Neural cell (in vitro differentiated cells): ENCODE data around the gene SYT1.

Source experiments
- CTCF ChIP-seq: fragments of 450-650 bp; IDR thresholded peaks from 2 replicates; pipeline ENCODE4 v1.5.1; 2014; ENCODE audit warnings: antibody characterized with exemption, mild to moderate bottlenecking, moderate library complexity; ENCODE audit not compliant: poor library complexity, severe bottlenecking
- EZH2 ChIP-seq: fragments of 200-600, 300-800 bp; shearing (Covaris generic), sonication (generic); IDR thresholded peaks from 2 replicates; pipeline ENCODE4 v1.6.1; 2014; ENCODE audit warnings: antibody characterized with exemption, low read length, borderline replicate concordance, mild to moderate bottlenecking; ENCODE audit not compliant: insufficient read depth, poor library complexity, severe bottlenecking
- POLR2AphosphoS5 ChIP-seq: IDR thresholded peaks from 2 replicates; pipeline ENCODE4 v1.6.1; 2012

DNA sequence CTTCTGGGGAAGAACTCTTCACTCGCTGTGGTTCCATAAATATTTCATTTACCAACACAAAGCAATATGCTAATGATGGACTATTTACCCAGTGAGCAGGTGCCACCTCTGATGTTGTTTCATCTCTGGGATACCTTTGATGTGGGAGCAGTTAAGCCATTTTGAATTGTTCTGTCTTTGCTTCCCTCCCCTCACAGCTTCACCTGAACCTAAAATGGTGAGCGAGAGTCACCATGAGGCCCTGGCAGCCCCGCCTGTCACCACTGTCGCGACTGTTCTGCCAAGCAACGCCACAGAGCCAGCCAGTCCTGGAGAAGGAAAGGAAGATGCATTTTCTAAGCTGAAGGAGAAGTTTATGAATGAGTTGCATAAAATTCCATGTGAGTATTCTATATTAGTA lies 352.7 kb downstream of the SYT1 start:
- TF ChIP-seq CTCF (no peak), EZH2 (no peak), POLR2AphosphoS5 (no peak)
